Measurements from ENCODE around the gene ETFB.

GRCh38 chr19:51361239-51361638 is 4.9 kb downstream of the ETFB start:
- TF ChIP-seq POLR2A (IDR thresholded peaks at IDR 0.05) = no peak
- no peak for TF ChIP-seq EP300 (IDR thresholded peaks at IDR 0.05)
